ENCODE measurements around the gene FDXR.
A peak's percentile ranks its signal among the peaks of the same experiment; 100 is the strongest.

Gene FDXR

DNA sequence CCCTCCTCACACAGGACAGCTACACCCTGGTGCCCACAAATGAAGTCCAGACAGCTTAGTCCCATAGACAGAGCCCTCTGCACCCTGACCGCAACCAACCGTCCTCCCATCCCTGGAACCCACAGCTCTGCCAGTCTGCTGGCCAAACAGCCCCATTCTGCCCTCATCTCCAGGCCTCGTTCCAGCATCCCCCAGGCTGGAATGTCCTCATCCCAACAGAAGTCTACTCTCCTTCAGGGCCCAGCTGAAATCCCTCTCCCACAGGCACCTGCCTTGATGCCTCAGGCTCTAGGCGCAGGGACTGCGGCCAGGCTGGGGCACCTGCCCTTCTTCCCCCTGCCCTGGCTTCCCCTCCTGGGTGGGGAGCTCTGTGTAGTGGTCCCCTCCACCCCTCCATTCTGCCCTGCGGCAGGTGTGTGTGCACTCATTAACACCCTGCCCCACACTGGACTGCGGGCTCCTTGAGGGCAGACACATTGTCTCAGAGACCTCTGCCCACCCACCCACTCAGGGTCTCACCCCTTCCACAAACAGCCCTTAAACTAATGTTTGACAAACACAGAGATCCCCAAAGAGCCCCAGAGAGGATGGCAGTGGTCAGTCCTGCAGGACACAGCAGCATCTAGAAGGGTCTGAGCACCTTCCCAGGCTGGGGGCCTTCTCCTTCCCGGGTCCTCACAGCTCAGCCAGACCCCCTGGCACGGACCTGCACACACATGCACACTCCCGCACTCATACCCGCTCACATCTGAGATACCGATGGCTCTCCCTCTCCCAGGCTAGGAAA is 13.9 kb downstream of the FDXR start:
- H3K36me3 Mint-ChIP-seq (ENCODE audit: low read depth) = no peaks in the 10 kb centered on the region
- peaks cover 93% of the 10 kb centered on the region for H3K27me3 Mint-ChIP-seq (ENCODE audit: low read depth, poor library complexity)
- no peaks in the 10 kb centered on the region for H3K4me1 Mint-ChIP-seq
- TF ChIP-seq, protein P1, sequence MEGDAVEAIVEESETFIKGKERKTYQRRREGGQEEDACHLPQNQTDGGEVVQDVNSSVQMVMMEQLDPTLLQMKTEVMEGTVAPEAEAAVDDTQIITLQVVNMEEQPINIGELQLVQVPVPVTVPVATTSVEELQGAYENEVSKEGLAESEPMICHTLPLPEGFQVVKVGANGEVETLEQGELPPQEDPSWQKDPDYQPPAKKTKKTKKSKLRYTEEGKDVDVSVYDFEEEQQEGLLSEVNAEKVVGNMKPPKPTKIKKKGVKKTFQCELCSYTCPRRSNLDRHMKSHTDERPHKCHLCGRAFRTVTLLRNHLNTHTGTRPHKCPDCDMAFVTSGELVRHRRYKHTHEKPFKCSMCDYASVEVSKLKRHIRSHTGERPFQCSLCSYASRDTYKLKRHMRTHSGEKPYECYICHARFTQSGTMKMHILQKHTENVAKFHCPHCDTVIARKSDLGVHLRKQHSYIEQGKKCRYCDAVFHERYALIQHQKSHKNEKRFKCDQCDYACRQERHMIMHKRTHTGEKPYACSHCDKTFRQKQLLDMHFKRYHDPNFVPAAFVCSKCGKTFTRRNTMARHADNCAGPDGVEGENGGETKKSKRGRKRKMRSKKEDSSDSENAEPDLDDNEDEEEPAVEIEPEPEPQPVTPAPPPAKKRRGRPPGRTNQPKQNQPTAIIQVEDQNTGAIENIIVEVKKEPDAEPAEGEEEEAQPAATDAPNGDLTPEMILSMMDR (IDR thresholded peaks at IDR 0.05) = no peak
- peaks cover 6% of the 10 kb centered on the region for H3K9me3 Mint-ChIP-seq
- H3K4me3 Mint-ChIP-seq = peak overlapping the region; percentile 54
- DNase-seq = no peak
- H3K27ac Mint-ChIP-seq = no peak overlapping the region

GRCh38 chr17:74857191-74857590 is 15.6 kb downstream of the FDXR start:
- Mint-ChIP-seq H3K27me3 (ENCODE audit: low read depth, poor library complexity) (peaks cover 95% of the 10 kb centered on the region), H3K4me1 (peaks cover 7% of the 10 kb centered on the region), H3K9me3 (peaks cover 6% of the 10 kb centered on the region), H3K36me3 (ENCODE audit: low read depth) (no peaks in the 10 kb centered on the region), H3K4me3 (no peak overlapping the region), H3K27ac (no peak overlapping the region)
- no peak for DNase-seq
- TF ChIP-seq, protein P1 (IDR thresholded peaks at IDR 0.05) = no peak

DNA sequence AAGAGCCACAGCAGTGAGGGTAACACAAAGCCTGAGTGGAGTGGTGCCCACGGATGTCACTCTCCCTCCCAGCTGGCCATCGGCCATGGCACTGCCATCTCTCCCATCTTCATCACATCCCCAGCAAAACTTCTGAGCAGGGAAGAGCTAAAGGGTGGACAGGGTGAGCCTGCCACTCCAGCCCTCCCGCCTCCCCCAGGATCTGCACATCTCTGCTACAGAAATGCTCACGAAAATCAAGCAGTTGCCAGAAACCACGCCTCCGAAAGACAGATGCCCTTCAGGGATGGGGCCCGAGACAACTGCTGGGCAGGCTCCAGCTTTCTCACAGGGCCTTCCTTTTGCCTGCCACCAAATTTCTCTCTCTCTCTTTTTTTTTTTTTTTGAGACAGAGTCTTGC is 16.7 kb downstream of the FDXR start:
- no peak for DNase-seq
- Mint-ChIP-seq H3K9me3 (peaks cover 6% of the 10 kb centered on the region), H3K27me3 (ENCODE audit: low read depth, poor library complexity) (peaks cover 94% of the 10 kb centered on the region)

GRCh38 chr17:74855323-74855722 is 17.5 kb downstream of the FDXR start:
- peaks cover 7% of the 10 kb centered on the region for H3K4me1 Mint-ChIP-seq
- peaks cover 6% of the 10 kb centered on the region for H3K9me3 Mint-ChIP-seq
- no peak overlapping the region for H3K4me3 Mint-ChIP-seq
- peaks cover 94% of the 10 kb centered on the region for H3K27me3 Mint-ChIP-seq (ENCODE audit: low read depth, poor library complexity)
- H3K36me3 Mint-ChIP-seq (ENCODE audit: low read depth) = no peaks in the 10 kb centered on the region
- H3K27ac Mint-ChIP-seq = no peak overlapping the region
- TF ChIP-seq, protein P1 (IDR thresholded peaks at IDR 0.05) = no peak
- DNase-seq = no peak

More for the DNA sequence above, 16.7 kb downstream of the FDXR start:
- Mint-ChIP-seq H3K27ac (no peak overlapping the region), H3K36me3 (ENCODE audit: low read depth) (no peaks in the 10 kb centered on the region), H3K4me1 (peaks cover 7% of the 10 kb centered on the region), H3K4me3 (no peak overlapping the region)
- TF ChIP-seq, protein P1 (IDR thresholded peaks at IDR 0.05) = no peak

GRCh38 chr17:74854792-74855191 is 18.0 kb downstream of the FDXR start:
- peaks cover 7% of the 10 kb centered on the region for H3K4me1 Mint-ChIP-seq
- DNase-seq = no peak
- H3K27ac Mint-ChIP-seq = no peak overlapping the region
- H3K27me3 Mint-ChIP-seq (ENCODE audit: low read depth, poor library complexity) = peaks cover 91% of the 10 kb centered on the region
- peaks cover 6% of the 10 kb centered on the region for H3K9me3 Mint-ChIP-seq
- H3K4me3 Mint-ChIP-seq = no peak overlapping the region
- TF ChIP-seq, protein P1 (IDR thresholded peaks at IDR 0.05) = no peak
- no peaks in the 10 kb centered on the region for H3K36me3 Mint-ChIP-seq (ENCODE audit: low read depth)

DNA sequence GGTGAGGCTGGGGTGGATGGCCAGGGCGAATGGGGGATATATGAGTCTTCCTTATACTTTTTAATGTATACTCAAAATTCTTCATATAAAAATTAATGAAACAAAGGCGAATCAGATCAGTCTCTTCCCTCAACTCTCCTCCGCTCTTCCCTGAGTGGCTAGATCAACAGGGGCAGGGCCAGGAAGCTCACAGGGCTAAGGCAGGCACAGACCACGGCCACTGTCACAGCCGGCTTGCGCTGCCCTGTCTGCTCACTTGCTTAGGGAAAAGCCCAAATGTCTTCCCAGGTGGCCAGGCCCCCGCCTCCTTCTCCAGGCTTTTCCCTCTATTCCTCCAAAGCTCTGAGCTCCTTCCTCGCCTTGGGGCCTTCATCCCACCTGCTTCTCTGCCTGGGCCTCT is 19.1 kb downstream of the FDXR start:
- peaks cover 7% of the 10 kb centered on the region for H3K4me1 Mint-ChIP-seq
- no peaks in the 10 kb centered on the region for H3K36me3 Mint-ChIP-seq (ENCODE audit: low read depth)
- H3K4me3 Mint-ChIP-seq = no peak overlapping the region
- TF ChIP-seq, protein P1 (IDR thresholded peaks at IDR 0.05) = no peak
- no peak overlapping the region for H3K27ac Mint-ChIP-seq
- peaks cover 91% of the 10 kb centered on the region for H3K27me3 Mint-ChIP-seq (ENCODE audit: low read depth, poor library complexity)
- DNase-seq = no peak
- peaks cover 6% of the 10 kb centered on the region for H3K9me3 Mint-ChIP-seq
